Measurements from ENCODE around the gene UNC13A. TPM values are rescaled to one million over a fixed set of nuclear protein-coding genes. Genes with fewer than 3 reads are reported as not detected.

UNC13A gene
- total and polyA plus RNA-seq, 7 donors = under 0.01 to 0.83 (median 0.60) TPM

DNA sequence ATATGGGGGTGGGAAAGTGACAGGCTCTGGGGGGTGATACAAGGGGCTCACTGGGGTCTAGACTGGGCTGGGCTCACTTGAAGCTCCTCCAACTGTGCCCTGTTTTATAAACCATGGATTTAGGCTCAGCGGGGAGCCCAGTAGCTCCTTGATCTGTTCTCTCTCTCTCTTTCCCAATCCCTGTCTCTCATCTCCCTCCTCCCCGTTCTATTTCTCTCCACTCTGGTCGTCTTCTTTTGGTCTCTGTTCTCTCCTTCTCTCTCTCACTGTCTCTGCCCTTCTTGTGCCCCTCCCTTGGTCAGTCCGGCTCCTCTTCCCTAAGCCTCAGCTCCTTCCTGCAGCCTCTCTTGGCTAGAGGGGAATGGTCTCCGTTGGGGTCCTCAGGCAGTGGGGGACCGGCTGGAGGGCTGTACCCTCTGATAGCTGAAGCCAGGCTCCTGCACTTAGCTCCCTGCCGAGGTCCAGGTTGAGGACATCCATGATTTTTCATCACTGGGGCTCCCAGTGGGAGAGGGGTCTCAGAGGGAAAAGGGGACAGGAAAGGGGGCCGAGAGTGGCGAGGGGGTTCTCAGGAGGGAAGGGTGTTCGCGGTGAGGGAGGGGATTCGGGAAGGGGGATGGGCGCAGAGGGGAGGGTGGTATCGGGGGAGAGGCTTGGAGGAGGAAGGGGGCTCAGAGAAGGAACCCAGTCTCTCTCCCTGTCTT, 8.5 kb downstream of the UNC13A start:
- TF ChIP-seq POLR2A (IDR thresholded peaks at IDR 0.05) (no peak), EP300 (IDR thresholded peaks at IDR 0.05) (no peak), POLR2AphosphoS5 (IDR thresholded peaks at IDR 0.05) (no peak)
- TF ChIP-seq, protein P1, sequence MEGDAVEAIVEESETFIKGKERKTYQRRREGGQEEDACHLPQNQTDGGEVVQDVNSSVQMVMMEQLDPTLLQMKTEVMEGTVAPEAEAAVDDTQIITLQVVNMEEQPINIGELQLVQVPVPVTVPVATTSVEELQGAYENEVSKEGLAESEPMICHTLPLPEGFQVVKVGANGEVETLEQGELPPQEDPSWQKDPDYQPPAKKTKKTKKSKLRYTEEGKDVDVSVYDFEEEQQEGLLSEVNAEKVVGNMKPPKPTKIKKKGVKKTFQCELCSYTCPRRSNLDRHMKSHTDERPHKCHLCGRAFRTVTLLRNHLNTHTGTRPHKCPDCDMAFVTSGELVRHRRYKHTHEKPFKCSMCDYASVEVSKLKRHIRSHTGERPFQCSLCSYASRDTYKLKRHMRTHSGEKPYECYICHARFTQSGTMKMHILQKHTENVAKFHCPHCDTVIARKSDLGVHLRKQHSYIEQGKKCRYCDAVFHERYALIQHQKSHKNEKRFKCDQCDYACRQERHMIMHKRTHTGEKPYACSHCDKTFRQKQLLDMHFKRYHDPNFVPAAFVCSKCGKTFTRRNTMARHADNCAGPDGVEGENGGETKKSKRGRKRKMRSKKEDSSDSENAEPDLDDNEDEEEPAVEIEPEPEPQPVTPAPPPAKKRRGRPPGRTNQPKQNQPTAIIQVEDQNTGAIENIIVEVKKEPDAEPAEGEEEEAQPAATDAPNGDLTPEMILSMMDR (IDR thresholded peaks at IDR 0.05) = no peak
- no peak for DNase-seq
- Histone ChIP-seq H3K27ac (peak overlapping the region in 1 of 4 donors; percentile 42), H3K4me1 (peaks cover 0 to 9% (median 2%) of the 10 kb centered on the region in 4 donors), H3K4me3 (peak overlapping the region in 2 of 4 donors; percentile 15 to 28), H3K9me3 (no peaks in the 10 kb centered on the region), H3K36me3 (no peaks in the 10 kb centered on the region), H3K27me3 (peaks cover 12 to 80% (median 45%) of the 10 kb centered on the region in 3 donors)
- intact Hi-C loops (cut with DNase I) = no loop called here
- WGBS, 2 donors = 8 to 14% methylated on average over 14 of the region's 14 CpGs

DNA sequence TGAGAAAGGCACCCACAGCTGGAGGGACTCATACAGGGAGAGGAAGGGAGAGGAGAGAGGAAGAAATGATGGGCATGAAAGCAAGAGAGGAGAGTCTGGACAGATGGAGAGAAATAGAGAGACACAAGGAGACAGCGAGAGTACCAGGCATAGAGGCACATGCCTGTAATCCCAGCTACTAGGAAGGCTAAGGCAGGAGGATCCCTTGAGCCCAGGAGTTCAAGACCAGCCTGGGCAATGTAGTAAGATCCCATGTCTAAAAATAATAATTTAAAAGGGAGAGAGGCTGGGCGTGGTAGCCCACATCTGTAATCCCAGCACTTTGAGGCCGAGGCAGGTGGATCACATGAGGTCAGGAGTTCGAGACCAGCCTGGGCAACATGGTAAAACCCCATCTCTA, 9.3 kb downstream of the UNC13A start:
- TF ChIP-seq POLR2AphosphoS5 (IDR thresholded peaks at IDR 0.05) (no peak), POLR2A (IDR thresholded peaks at IDR 0.05) (no peak), EP300 (IDR thresholded peaks at IDR 0.05) (no peak)
- TF ChIP-seq, protein P1 (IDR thresholded peaks at IDR 0.05) = no peak
- peaks cover 12 to 74% (median 37%) of the 10 kb centered on the region in 3 donors for H3K27me3 ChIP-seq
- no peak overlapping the region for H3K4me3 ChIP-seq
- no peak for DNase-seq
- H3K27ac ChIP-seq = no peak overlapping the region
- intact Hi-C loops (cut with DNase I) = no loop called here
- H3K36me3 ChIP-seq = no peaks in the 10 kb centered on the region
- H3K9me3 ChIP-seq = no peaks in the 10 kb centered on the region
- WGBS, 2 donors = 55 to 81% methylated on average over 4 of the region's 4 CpGs
- peaks cover 0 to 9% (median 2%) of the 10 kb centered on the region in 4 donors for H3K4me1 ChIP-seq

DNA sequence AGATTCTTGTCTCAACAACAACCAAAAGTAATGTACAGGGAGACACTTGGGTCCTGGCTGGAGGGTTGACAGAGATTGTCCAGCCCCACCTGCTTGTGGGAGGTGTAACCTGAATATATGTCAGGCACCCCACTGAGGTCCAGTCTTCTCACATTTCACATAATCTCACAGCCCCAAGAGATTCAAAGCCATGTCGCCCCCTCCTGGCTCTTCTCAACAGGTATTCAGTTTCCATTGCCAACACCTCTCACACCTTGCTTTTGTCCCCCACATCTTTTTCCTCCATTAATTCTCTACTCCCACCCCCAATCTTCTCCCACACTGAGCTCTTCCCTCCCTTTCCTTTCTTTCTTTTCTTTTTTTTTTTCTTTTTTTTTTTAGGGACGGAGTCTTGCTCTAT, 11.2 kb downstream of the UNC13A start:
- Histone ChIP-seq H3K27ac (no peak overlapping the region), H3K9me3 (no peaks in the 10 kb centered on the region), H3K27me3 (peaks cover 12 to 55% (median 25%) of the 10 kb centered on the region in 3 donors), H3K4me3 (no peak overlapping the region), H3K36me3 (no peaks in the 10 kb centered on the region), H3K4me1 (peaks cover 0 to 9% (median 2%) of the 10 kb centered on the region in 4 donors)
- WGBS, 2 donors = 57 to 73% methylated on average over 2 of the region's 2 CpGs
- intact Hi-C loops (cut with DNase I) = no loop called here
- no peak for TF ChIP-seq POLR2AphosphoS5 (IDR thresholded peaks at IDR 0.05)
- TF ChIP-seq, protein P1 (IDR thresholded peaks at IDR 0.05) = no peak
- no peak for TF ChIP-seq POLR2A (IDR thresholded peaks at IDR 0.05)
- TF ChIP-seq EP300 (IDR thresholded peaks at IDR 0.05) = no peak
- DNase-seq = no peak

DNA sequence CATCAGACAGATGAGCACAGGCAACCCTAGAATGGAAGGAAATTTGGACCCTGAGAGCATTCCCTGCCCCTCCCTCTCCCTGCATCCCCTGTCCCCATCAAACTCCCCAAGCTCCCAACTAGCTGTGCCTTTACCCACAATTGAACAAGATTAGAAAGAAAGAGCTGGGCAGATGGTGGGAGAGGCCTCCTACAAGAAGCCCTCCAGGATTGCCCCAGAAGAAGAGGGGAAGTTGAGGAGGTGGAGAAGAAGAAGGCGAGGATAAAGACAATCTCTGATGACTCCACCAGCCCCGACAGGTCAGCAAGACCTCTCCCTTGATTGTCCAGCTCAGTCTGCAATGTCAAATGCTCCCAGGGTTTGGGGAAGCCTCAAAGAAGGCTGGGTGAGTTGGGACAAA, 11.9 kb downstream of the UNC13A start:
- peaks cover 9 to 48% (median 25%) of the 10 kb centered on the region in 3 donors for H3K27me3 ChIP-seq
- WGBS, 2 donors = 29 to 64% methylated on average over 2 of the region's 2 CpGs
- H3K4me1 ChIP-seq = peaks cover 0 to 9% (median 2%) of the 10 kb centered on the region in 4 donors

More for the DNA sequence above, 11.9 kb downstream of the UNC13A start:
- no peaks in the 10 kb centered on the region for H3K9me3 ChIP-seq
- no peak overlapping the region for H3K4me3 ChIP-seq
- intact Hi-C loops (cut with DNase I) = no loop called here
- TF ChIP-seq, protein P1 (IDR thresholded peaks at IDR 0.05) = no peak
- TF ChIP-seq EP300 (IDR thresholded peaks at IDR 0.05) (no peak), POLR2A (IDR thresholded peaks at IDR 0.05) (no peak), POLR2AphosphoS5 (IDR thresholded peaks at IDR 0.05) (no peak)
- H3K27ac ChIP-seq = no peak overlapping the region
- H3K36me3 ChIP-seq = no peaks in the 10 kb centered on the region
- no peak for DNase-seq

All from sigmoid colon (tissue), 7 donors.